GM11168 (cell line): Measurements from ENCODE around the gene CHPT1.
"Not testable (repeated sequence)": the region's sequence is repeated elsewhere in the genome, so short reads cannot be mapped to it uniquely, and the experiment has no call there.

Source experiments
- in situ Hi-C: fragments of 300-500 bp; cut with MboI; formaldehyde crosslinking; loops from one replicate; pipeline ENCODE4 v1.12.0; 2022; ENCODE audit warnings: low sequenced_read_pairs; ENCODE audit not compliant: unreplicated experiment

The CHPT1 gene

DNA sequence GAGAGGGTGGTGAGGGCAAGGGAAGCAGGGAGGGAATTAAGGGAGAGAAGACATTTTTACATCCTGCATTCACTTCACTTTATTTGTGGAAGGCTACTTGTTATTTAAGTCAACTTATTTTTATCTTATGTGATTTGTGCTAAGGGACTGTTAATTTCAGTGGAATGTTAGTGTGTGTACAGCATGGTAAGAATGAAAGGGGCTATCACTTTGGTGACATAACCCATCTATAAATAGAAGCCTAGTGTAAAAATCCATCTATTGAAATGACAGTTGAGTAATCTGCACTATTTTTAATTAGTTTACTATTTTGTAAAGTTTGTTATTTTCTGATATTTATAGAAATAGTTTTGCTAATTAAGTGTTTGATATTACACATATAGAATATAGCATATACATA is 16.8 kb upstream of the CHPT1 start:
- in situ Hi-C loops, result no loop called here

GRCh38 chr12:101681627-101682026 is 15.8 kb upstream of the CHPT1 start:
- in situ Hi-C loops, result not testable (repeated sequence)

GRCh38 chr12:101685092-101685491 is 12.3 kb upstream of the CHPT1 start:
- in situ Hi-C loops, result no loop called here

DNA sequence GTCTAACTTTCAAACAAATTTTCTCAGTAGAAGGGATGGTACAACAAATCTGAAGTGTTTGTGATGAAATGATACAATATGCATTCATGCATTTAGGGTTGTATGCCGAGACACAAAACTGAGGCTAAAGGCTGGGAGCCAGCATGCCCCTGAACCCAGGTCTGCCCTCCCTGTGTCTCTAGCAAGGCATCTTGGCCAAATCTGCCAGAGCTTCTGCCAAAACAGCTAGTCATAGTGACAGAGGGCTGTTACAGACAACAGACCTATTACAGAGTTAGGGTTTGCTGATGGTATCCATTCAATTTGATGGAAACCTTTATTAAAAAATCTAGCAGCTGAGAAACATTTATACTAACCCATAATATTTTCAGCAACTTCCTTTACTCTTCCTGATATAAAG is 11.3 kb upstream of the CHPT1 start:
- in situ Hi-C loops, result no loop called here

DNA sequence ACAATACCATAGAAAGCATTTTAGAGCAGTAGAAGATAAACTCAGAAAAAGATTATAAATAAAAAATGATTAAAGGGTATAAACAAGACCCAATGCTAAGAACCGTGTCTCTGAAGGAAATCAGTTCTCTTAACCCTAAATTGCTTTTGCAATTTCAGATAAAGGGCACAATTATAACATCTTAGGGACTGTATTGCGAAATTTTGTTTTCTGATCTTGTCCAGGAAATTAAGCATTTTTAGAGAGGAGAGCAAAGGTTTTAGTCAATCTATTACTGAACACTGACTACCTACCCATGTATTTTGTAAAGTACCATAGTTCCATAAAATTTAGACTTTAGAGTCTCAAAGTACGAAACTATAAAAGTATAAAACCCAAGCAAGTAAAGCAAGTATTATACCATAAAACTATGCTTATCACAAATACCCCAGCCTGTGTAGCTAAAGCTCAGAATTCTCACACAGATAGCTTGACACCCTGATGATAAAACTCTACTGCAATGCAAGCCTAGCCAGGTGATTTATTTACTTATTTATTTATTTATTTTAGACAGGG is 6.8 kb upstream of the CHPT1 start:
- in situ Hi-C loops, result no loop called here

DNA sequence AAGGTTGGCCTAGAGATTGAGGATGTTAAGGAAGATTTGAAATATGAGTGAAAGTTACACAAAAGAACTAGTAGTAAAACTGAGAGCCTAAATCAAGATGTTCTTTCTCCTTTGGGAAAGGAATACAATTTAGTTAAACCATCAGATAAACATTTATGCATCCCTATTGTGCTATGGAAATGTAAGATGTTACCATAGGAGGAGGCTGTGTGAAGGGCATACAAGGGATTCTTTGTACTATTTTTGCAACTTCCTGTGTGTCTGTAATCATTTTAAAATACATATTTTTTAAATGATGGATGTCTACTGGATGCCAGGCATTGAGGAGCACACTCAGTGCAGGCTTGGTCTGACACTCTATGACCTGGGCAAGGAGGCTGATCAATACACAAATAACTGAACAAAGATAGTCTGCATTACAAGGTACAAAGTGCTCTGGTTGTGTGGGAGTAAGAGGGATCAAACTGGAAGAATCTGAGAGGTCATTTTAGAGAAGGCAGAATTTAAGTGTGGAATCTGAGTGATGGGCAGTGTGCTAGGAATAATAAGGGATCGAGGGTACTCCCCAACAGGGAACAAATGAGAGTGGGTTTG is 5.8 kb upstream of the CHPT1 start:
- in situ Hi-C loops, result no loop called here

- in situ Hi-C loops, result no loop called here
Measured at GRCh38 chr12:101694297-101694848, 3.1 kb upstream of the CHPT1 start.

GRCh38 chr12:101694986-101695385 is 2.5 kb upstream of the CHPT1 start:
- in situ Hi-C loops, result no loop called here

- in situ Hi-C loops, result no loop called here
Measured at GRCh38 chr12:101695706-101696105, 1.7 kb upstream of the CHPT1 start.

DNA sequence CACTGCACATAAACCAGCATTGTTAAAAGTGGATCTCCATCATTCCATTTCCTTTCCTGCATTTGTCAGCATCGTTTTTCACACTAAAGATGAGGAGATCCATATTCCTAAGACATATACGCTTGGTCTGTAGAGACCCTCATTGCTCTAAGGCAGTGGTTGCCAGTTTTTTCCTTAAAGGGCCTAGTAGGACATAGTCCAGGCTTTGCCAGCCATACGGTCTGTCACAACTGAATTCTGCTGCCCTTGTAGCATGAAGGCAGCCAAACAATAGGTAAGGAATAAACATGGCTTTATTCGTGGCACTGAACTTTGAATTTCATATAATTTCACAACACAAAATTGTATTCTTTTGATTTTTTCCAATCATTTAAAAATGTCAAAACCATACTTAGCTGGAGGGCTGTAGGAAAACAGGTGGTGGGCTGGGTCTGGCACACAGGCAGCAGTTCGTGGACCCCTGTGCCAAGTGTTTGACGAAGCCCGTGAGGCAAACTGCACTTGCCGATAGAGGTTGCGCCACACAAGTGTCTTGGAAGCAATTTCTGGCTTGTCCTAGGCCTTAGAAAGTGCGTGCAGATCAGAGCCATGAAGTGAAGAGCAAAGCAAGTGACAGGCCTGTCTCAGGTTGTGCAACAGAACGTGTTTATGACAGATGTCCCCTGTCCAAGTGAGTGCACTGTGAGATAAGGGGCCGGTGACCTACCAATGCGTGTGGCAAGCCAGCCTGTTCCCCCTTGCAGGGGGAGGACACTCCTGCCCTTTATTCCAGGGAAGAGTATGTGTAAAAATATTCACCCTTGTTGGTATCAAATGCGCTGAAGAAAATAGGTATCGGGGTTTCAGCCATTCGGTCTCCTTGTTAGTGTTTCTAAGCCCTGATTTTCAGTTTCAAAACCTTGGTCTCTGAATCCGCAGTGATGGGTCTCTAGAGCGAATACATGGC is 916 bp upstream of the CHPT1 start:
- in situ Hi-C loops, result no loop called here

- in situ Hi-C loops, result no loop called here
Measured at GRCh38 chr12:101697930-101698799, 725 bp downstream of the CHPT1 start.

DNA sequence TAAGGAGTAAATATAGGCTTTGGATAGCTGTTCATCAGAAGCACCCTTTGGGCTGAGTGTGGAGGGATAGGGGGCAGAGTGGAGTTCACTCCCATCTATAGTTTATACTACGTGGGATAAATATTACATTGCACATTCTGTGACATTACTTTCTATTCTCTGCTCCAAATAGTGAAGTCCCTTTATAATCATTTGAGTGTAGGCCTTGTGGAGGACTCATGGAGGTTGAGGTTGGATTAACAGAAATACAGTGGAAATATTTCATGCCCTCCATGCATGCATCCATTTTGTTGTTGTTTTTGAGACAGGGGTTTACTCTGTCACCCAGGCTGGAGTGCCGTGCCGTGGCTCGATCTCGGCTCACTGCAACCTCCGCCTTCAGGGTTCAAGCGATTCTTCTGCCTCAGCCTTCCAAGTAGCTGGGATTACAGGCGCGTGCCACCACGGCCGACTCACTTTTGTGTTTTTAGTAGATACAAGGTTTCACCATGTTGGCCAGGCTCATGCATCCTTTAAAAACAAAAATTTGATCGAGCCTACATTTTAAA is 1.4 kb downstream of the CHPT1 start:
- in situ Hi-C loops, result no loop called here

DNA sequence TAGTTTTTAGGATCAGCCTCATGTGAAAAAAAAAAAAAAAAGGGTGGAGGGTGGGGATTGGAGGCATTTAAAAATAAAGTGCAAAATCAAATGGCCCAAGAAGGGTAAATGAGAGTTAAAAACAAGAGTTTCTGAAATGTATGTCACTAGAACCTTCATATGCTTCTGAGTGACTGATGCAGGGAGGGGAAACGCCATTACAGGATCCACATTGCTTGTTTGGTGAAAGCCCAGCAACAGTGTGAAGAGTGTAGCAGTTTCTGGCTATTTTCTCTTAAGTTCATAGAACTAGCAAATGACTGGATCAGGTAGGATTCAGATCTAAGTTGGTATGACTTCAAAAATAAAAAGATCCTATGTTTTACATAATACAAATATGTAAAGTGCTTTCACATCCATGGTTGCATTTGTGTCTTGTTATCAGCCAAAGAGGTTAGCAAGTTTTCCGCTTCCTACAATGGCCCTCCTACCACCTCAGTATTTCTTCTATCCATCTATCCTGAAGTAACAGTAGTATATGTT is 2.9 kb downstream of the CHPT1 start:
- in situ Hi-C loops, result no loop called here

DNA sequence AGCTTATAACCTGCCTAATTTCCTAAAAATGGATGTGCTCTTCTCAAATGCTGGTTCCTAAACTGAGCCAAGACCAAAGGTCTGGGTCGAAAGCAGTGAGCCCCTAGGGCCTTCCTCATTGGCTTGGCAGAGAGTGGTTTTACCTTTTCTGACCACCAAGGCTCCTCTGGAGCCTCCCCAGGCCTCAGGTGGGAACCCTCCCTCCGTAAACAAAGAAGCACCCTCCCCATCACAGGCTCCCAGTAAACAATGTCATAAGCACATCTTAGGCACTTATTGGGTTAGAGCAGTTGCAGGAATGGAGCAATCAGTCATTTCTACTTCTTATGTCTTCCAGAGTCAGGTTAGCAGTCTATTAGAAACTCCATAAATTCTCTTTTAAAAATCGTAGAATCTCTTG is 6.0 kb downstream of the CHPT1 start:
- in situ Hi-C loops, result no loop called here

DNA sequence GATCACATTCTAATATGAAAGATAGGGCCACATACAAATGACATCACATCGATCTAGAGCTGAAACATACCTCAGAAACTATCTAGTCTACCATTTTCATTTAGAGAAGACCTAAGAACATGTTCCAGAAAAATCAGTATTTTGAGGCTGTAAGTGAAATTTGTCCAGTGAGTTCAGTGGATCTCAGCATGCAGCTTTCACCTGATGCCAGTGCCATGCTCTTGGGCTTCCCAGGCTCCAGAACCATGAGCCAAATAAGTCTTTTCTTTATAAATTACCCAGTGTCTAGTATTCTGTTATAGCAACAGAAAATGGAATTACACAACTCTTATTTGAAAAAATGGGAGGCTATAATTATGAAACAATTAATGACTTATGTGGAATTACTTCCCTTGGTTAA is 9.0 kb downstream of the CHPT1 start:
- in situ Hi-C loops, result no loop called here

DNA sequence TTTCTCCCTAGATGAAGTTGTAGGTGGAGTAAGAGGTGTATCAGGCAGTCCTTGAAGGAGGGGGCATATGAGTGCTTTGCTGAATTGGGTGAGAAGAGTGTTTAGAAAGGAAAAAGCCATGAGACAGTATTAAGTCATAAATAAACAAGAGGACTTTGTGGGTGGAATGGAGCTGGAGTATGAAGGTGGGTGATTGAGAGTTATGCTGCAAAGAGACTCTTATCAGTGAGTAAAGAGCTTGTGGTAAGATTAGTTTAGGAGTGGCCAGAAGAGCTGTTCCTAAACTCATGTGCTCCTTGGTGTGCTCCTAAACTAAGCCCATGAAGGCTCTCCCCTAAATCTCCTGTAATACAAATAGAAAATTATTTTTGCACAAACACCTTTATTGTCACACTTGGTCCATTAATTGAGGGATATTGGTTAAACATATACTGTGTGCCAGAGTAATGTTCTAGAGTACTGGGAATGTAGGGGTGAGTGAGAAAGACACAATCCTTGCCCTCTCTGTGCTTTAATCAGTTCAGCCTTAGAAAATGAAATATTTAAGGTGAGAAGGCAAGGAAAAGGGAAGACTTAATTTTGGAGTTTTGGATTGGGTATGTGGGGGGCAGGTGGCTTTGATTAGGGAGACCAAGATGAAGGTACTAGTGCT is 9.8 kb downstream of the CHPT1 start:
- in situ Hi-C loops, result no loop called here

- in situ Hi-C loops, result no loop called here
Measured at GRCh38 chr12:101710288-101710687, 12.8 kb downstream of the CHPT1 start.

DNA sequence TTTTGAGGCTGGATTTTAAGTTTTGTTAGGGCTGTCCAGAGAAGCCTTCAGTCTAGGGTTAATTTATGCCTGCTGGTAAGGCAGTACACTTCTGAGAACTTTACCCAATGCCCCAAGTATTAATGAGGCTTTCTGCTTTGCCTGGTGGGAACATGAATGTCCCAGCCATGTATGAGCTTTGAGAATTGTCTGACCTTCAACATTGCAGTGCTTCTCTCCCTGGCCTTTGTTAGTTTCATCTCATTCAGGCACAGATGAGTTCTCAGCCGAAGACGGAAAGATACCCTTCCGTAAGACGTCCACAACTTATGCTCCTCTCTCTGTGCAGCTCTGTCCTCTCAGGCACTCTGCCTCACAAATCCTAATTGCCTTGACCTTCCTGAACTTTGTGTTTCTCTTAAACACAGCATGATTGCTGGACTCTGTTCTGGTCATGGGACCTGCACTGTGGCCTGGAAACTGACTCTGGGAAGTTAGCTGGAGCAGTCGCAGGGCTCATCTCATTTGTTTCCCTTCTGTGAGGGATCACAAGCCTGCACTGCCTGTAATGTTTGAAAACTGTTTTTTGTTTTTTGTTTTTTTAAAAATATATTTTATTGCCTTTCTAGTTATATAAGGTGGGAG is 15.7 kb downstream of the CHPT1 start:
- in situ Hi-C loops, result no loop called here

- in situ Hi-C loops, result no loop called here
Measured at GRCh38 chr12:101713930-101714329, 16.5 kb downstream of the CHPT1 start.
